Measurements from ENCODE around the gene SLC37A1. TPM values are rescaled to one million over a fixed set of nuclear protein-coding genes. Genes with fewer than 3 reads are reported as not detected.

Gene SLC37A1
- total RNA-seq, 2 donors from 2014 or later: 6.6 to 9.6 TPM

- DNase-seq (ENCODE audit: low spot score) (no peak), ATAC-seq (ENCODE audit: insufficient number of reproducible peaks, low FRiP score, low read depth) (no peak)
- no peak overlapping the region for H3K27ac ChIP-seq
- no peak for TF ChIP-seq CTCF (IDR thresholded peaks at IDR 0.05)
- H3K27me3 ChIP-seq (replicated peaks; ENCODE audit: insufficient read depth): no peaks in the 10 kb centered on the region
- H3K4me1 ChIP-seq (ENCODE audit: control insufficient read depth in 1 of 2, low read depth in 2 of 2): no peaks in the 10 kb centered on the region
- no peak overlapping the region for H3K4me3 ChIP-seq
- no peaks in the 10 kb centered on the region for H3K9me3 ChIP-seq
- peaks cover 13% of the 10 kb centered on the region for H3K36me3 ChIP-seq
Measured at GRCh38 chr21:42556960-42557359, 43.3 kb downstream of the SLC37A1 start.

GRCh38 chr21:42557420-42557819, 43.8 kb downstream of the SLC37A1 start:
- Histone ChIP-seq H3K27ac (no peak overlapping the region), H3K4me1 (ENCODE audit: control insufficient read depth in 1 of 2, low read depth in 2 of 2) (no peaks in the 10 kb centered on the region), H3K36me3 (peaks cover 14% of the 10 kb centered on the region), H3K4me3 (no peak overlapping the region), H3K27me3 (replicated peaks; ENCODE audit: insufficient read depth) (no peaks in the 10 kb centered on the region), H3K9me3 (no peaks in the 10 kb centered on the region)
- no peak for TF ChIP-seq CTCF (IDR thresholded peaks at IDR 0.05)
- ATAC-seq (ENCODE audit: insufficient number of reproducible peaks, low FRiP score, low read depth): no peak
- DNase-seq (ENCODE audit: low spot score): no peak

- ATAC-seq (ENCODE audit: insufficient number of reproducible peaks, low FRiP score, low read depth) (no peak), DNase-seq (ENCODE audit: low spot score) (no peak)
- Histone ChIP-seq H3K27me3 (replicated peaks; ENCODE audit: insufficient read depth) (no peaks in the 10 kb centered on the region), H3K4me1 (ENCODE audit: control insufficient read depth in 1 of 2, low read depth in 2 of 2) (no peaks in the 10 kb centered on the region), H3K4me3 (no peak overlapping the region), H3K27ac (no peak overlapping the region), H3K36me3 (peaks cover 15% of the 10 kb centered on the region), H3K9me3 (no peaks in the 10 kb centered on the region)
- no peak for TF ChIP-seq CTCF (IDR thresholded peaks at IDR 0.05)
Measured at GRCh38 chr21:42558368-42558767, 44.7 kb downstream of the SLC37A1 start.

GRCh38 chr21:42558846-42559245, 45.2 kb downstream of the SLC37A1 start:
- Histone ChIP-seq H3K9me3 (no peaks in the 10 kb centered on the region), H3K4me1 (ENCODE audit: control insufficient read depth in 1 of 2, low read depth in 2 of 2) (no peaks in the 10 kb centered on the region), H3K27ac (no peak overlapping the region), H3K36me3 (peaks cover 20% of the 10 kb centered on the region), H3K27me3 (replicated peaks; ENCODE audit: insufficient read depth) (no peaks in the 10 kb centered on the region), H3K4me3 (no peak overlapping the region)
- no peak for TF ChIP-seq CTCF (IDR thresholded peaks at IDR 0.05)
- DNase-seq (ENCODE audit: low spot score) (no peak), ATAC-seq (ENCODE audit: insufficient number of reproducible peaks, low FRiP score, low read depth) (no peak)

- Histone ChIP-seq H3K4me3 (no peak overlapping the region), H3K9me3 (no peaks in the 10 kb centered on the region), H3K36me3 (peaks cover 20% of the 10 kb centered on the region), H3K4me1 (ENCODE audit: control insufficient read depth in 1 of 2, low read depth in 2 of 2) (no peaks in the 10 kb centered on the region), H3K27ac (no peak overlapping the region), H3K27me3 (replicated peaks; ENCODE audit: insufficient read depth) (no peaks in the 10 kb centered on the region)
- ATAC-seq (ENCODE audit: insufficient number of reproducible peaks, low FRiP score, low read depth): no peak
- no peak for DNase-seq (ENCODE audit: low spot score)
- TF ChIP-seq CTCF (IDR thresholded peaks at IDR 0.05): no peak
Measured at GRCh38 chr21:42559326-42559725, 45.7 kb downstream of the SLC37A1 start.

Measured in thoracic aorta (tissue), 2 donors.